ENCODE data around the gene GJC3.
"Not testable (repeated sequence)": the region's sequence is repeated elsewhere in the genome, so short reads cannot be mapped to it uniquely, and the experiment has no call there.

GJC3 gene

GRCh38 chr7:99897322-99898022, 31.9 kb downstream of the GJC3 start:
- H3K4me3 ChIP-seq (ENCODE audit: control insufficient read depth, low read depth, low read length), result no peak overlapping the region
- no peak for TF ChIP-seq CTCF (IDR thresholded peaks at IDR 0.05; ENCODE audit: control insufficient read depth, insufficient read depth, low read depth, low read length, missing control alignments)
- DNase-seq (ENCODE audit: low read depth), result no peak

GRCh38 chr7:99894738-99895137, 34.7 kb downstream of the GJC3 start:
- DNase-seq (ENCODE audit: low read depth), result no peak
- H3K4me3 ChIP-seq (ENCODE audit: control insufficient read depth, low read depth, low read length), result no peak overlapping the region
- TF ChIP-seq CTCF (IDR thresholded peaks at IDR 0.05; ENCODE audit: control insufficient read depth, insufficient read depth, low read depth, low read length, missing control alignments), result no peak

GRCh38 chr7:99893280-99893679, 36.1 kb downstream of the GJC3 start:
- TF ChIP-seq CTCF (IDR thresholded peaks at IDR 0.05; ENCODE audit: control insufficient read depth, insufficient read depth, low read depth, low read length, missing control alignments), result no peak
- no peak for DNase-seq (ENCODE audit: low read depth)
- no peak overlapping the region for H3K4me3 ChIP-seq (ENCODE audit: control insufficient read depth, low read depth, low read length)

- not testable (repeated sequence) for H3K4me3 ChIP-seq (ENCODE audit: control insufficient read depth, low read depth, low read length); DNase-seq (ENCODE audit: low read depth)
These were observed 39.1 kb downstream of the GJC3 start for GRCh38 chr7:99890348-99890747.

- H3K4me3 ChIP-seq (ENCODE audit: control insufficient read depth, low read depth, low read length); DNase-seq (ENCODE audit: low read depth): not testable (repeated sequence)
These were observed 41.1 kb downstream of the GJC3 start for GRCh38 chr7:99888366-99888765.

GRCh38 chr7:99881370-99881769, 48.0 kb downstream of the GJC3 start:
- no peak overlapping the region for H3K4me3 ChIP-seq (ENCODE audit: control insufficient read depth, low read depth, low read length)
- no peak for DNase-seq (ENCODE audit: low read depth)
- TF ChIP-seq CTCF (IDR thresholded peaks at IDR 0.05; ENCODE audit: control insufficient read depth, insufficient read depth, low read depth, low read length, missing control alignments), result no peak

GRCh38 chr7:99876933-99877332, 52.5 kb downstream of the GJC3 start, which contains the start of gene OR2AE1:
Gene OR2AE1 (minus strand): TSS chr7:99877033. CDS start chr7:99877033, 0 bp downstream.
- DNase-seq (ENCODE audit: low read depth), result no peak
- no peak within 1 kb of the TSS for H3K4me3 ChIP-seq (ENCODE audit: control insufficient read depth, low read depth, low read length)
- TF ChIP-seq CTCF (IDR thresholded peaks at IDR 0.05; ENCODE audit: control insufficient read depth, insufficient read depth, low read depth, low read length, missing control alignments), result no peak

GRCh38 chr7:99876491-99876890, 52.9 kb downstream of the GJC3 start:
- DNase-seq (ENCODE audit: low read depth), result no peak
- no peak overlapping the region for H3K4me3 ChIP-seq (ENCODE audit: control insufficient read depth, low read depth, low read length)
- TF ChIP-seq CTCF (IDR thresholded peaks at IDR 0.05; ENCODE audit: control insufficient read depth, insufficient read depth, low read depth, low read length, missing control alignments), result no peak

All from AG09309 (cell line).